Left ventricle myocardium inferior (tissue), 1 donor: ENCODE results near the gene E2F3. TPM values are rescaled to one million over a fixed set of nuclear protein-coding genes. Genes with fewer than 3 reads are reported as not detected.

Source experiments
- DNase-seq: peaks from one replicate; pipeline ENCODE4 v3.0.0-alpha.2; 2020
- H3K27ac ChIP-seq: fragments of 200-600 bp; replicated peaks from 2 replicates; pipeline ENCODE4 v1.8.0; 2021
- H3K27me3 ChIP-seq: fragments of 200-600 bp; 2 replicates; pipeline ENCODE4 v1.8.0; 2021; ENCODE audit warnings: low read depth
- H3K36me3 ChIP-seq: fragments of 200-600 bp; 2 replicates; pipeline ENCODE4 v1.8.0; 2021
- H3K4me1 ChIP-seq: fragments of 200-600 bp; 2 replicates; pipeline ENCODE4 v1.8.0; 2021
- H3K4me3 ChIP-seq: fragments of 200-600 bp; 2 replicates; pipeline ENCODE4 v1.8.0; 2021; ENCODE audit warnings: mild to moderate bottlenecking, moderate library complexity
- H3K9me3 ChIP-seq: fragments of 200-600 bp; replicated peaks from 2 replicates; pipeline ENCODE4 v1.8.0; 2021
- intact Hi-C: fragments of 100-400 bp; cut with micrococcal nuclease; formaldehyde crosslinking; loops from one replicate; pipeline ENCODE4 v1.11.0; 2022
- total RNA-seq: library from RNA; stranded (reverse); fragmentation: NEBNext Ultra II Directional; extraction: Animal tissue kit (Norgen Biotek cat#: 25700); gene quantifications from one replicate; pipeline ENCODE4 v1.2.1, GENCODE V29; 2021
- TF ChIP-seq, protein P1 (sequence below): fragments of 200-600 bp; IDR thresholded peaks from 2 replicates; pipeline ENCODE4 v1.8.0; 2021; ENCODE audit warnings: antibody characterized with exemption, mild to moderate bottlenecking, borderline replicate concordance
- donor health status: DM: no; HTN: yes; CAD: no; lungs with severe emphysema.

Gene E2F3
- total RNA-seq, 1 donor from 2014 or later = 6.7 TPM

DNA sequence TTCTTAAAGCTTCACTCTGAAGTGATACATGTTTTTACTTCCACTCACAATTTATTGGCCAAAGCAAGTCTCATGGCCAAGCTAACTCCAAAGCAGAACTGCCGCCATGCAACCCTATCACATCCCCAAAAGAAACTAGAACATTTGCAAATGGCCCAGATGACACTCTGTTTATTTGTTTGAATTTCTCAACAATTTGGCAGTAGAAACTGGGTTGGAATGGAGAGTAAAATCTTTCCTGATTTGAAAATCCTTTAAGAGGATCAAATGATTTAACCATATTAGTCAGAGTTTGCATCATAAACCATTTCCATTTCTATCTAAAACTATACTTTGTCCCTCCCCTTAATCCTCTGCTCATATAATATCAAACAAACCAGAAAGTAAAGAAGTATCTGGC lies 39.1 kb upstream of the E2F3 start:
- DNase-seq = no peak
- TF ChIP-seq, protein P1, sequence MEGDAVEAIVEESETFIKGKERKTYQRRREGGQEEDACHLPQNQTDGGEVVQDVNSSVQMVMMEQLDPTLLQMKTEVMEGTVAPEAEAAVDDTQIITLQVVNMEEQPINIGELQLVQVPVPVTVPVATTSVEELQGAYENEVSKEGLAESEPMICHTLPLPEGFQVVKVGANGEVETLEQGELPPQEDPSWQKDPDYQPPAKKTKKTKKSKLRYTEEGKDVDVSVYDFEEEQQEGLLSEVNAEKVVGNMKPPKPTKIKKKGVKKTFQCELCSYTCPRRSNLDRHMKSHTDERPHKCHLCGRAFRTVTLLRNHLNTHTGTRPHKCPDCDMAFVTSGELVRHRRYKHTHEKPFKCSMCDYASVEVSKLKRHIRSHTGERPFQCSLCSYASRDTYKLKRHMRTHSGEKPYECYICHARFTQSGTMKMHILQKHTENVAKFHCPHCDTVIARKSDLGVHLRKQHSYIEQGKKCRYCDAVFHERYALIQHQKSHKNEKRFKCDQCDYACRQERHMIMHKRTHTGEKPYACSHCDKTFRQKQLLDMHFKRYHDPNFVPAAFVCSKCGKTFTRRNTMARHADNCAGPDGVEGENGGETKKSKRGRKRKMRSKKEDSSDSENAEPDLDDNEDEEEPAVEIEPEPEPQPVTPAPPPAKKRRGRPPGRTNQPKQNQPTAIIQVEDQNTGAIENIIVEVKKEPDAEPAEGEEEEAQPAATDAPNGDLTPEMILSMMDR = no peak
- no peaks in the 10 kb centered on the region for H3K4me1 ChIP-seq
- no peak overlapping the region for H3K4me3 ChIP-seq
- intact Hi-C loops = no loop called here
- H3K27ac ChIP-seq = no peak overlapping the region
- peaks cover 8% of the 10 kb centered on the region for H3K27me3 ChIP-seq
- no peaks in the 10 kb centered on the region for H3K9me3 ChIP-seq
- no peaks in the 10 kb centered on the region for H3K36me3 ChIP-seq

DNA sequence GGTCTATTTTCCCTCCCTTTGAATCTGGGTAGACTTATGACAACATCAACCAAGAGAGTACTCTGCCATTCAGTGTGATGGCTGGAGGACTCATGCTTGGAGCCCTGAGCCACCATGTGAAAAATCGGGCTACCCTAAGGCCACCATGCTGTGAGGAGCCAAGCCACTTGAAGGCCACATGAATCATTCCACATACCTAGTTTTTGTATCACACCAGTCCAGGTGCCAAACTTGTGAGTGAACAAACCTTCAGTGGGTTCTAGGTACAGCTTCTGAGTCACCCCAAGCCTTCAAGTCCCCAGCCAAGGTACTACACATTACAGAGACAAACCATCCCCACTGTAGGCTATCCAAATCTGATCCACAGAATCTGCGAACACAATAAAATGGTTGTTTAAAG lies 37.4 kb upstream of the E2F3 start:
- Histone ChIP-seq H3K4me1 (no peaks in the 10 kb centered on the region), H3K4me3 (no peak overlapping the region), H3K9me3 (no peaks in the 10 kb centered on the region), H3K27ac (no peak overlapping the region), H3K36me3 (no peaks in the 10 kb centered on the region), H3K27me3 (peaks cover 12% of the 10 kb centered on the region)
- TF ChIP-seq, protein P1 = no peak
- intact Hi-C loops = no loop called here
- DNase-seq = no peak

DNA sequence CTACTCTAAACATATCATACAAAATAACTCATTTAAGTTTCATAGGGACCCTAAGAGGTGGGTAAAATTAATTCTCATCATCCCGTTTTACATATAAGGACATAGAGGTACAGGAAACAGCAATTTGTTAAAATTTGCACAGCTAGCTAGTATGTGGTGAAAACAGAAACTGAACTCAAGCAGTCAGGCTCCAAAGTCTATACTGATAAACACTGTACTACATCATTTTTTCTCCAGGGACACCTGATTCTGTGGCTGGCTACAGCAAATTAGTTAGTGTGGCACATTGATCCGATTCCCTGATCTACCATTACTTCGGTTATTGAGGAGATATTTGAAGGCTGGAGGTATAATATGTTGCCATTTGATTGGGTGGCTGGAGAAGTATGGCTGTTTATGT lies 36.2 kb upstream of the E2F3 start:
- Histone ChIP-seq H3K36me3 (no peaks in the 10 kb centered on the region), H3K27me3 (peaks cover 12% of the 10 kb centered on the region), H3K4me1 (no peaks in the 10 kb centered on the region), H3K27ac (no peak overlapping the region), H3K9me3 (no peaks in the 10 kb centered on the region), H3K4me3 (no peak overlapping the region)
- no peak for DNase-seq
- TF ChIP-seq, protein P1 = no peak
- intact Hi-C loops = no loop called here

DNA sequence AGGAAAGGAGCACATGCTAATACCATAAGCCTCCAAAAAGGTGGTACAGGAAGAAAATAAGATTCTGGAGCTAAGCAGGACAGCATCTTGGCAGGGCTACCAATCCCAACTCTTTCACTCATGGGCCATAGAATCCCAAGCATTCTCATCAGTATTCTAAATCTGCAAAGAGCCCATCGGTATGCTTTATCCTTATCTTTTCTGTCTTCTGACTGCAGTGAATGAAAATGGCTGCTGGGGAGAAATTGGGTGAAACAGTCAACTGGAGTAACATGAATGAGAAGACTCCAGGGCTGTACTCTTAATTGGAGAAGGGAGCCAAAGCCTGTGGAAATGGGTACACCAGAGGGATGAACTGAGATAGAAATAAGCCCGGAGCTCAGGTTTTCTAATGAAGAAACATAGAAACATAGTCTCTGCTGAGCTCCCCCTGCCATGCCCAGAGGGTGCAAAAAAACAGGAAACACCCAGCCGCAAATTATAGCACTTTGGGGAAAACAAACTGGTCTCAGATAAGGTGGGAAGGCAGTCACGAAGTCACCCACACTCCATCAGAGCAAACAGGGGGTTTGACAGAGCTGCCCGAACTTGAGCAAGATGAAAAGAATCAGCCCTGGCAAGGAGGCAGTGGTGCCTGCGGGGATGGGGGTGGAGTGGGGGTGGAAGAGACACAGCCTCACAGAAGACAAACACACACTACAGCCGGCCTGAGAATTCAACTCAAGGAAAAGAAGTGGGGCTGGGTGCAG lies 35.4 kb upstream of the E2F3 start:
- Histone ChIP-seq H3K27ac (no peak overlapping the region), H3K9me3 (no peaks in the 10 kb centered on the region), H3K36me3 (no peaks in the 10 kb centered on the region), H3K4me3 (no peak overlapping the region), H3K27me3 (peaks cover 12% of the 10 kb centered on the region), H3K4me1 (no peaks in the 10 kb centered on the region)
- intact Hi-C loops = no loop called here
- no peak for DNase-seq
- TF ChIP-seq, protein P1 = no peak

DNA sequence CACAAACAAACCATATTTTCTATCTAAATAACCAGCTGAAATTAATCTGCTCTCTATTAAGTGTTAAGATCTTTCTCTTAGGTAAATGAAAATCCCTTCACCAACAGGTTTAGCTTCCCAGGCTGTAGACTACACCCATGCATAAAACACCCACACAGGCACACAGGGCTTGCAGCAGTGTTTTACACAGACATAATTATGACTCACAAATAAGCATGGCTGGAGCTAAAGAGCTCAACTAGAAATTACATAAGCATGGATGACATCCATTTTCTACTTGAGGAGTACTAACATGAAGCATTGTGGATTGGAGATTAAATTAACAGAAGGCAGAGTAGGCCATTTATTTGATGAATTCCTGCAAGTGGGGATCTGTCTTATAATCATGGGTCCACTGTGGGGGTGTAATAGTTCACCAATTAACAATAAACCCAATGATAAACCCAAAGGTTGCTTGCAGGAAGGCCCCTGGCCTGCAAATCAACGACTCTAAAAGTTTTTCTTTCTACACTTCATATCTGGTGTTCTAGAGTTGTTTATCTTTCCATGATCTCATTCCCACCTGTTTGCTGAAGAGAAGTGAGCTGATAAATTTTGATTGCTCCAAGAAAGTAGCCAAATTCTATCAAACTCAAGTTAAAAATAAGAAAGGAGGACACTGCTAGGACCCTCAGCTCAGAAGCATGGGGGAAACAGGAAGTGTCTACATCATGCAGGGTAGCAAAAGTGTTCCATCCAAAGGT lies 33.8 kb upstream of the E2F3 start:
- no peak overlapping the region for H3K27ac ChIP-seq
- intact Hi-C loops = no loop called here
- H3K27me3 ChIP-seq = peaks cover 12% of the 10 kb centered on the region
- H3K4me1 ChIP-seq = no peaks in the 10 kb centered on the region
- H3K9me3 ChIP-seq = no peaks in the 10 kb centered on the region
- no peaks in the 10 kb centered on the region for H3K36me3 ChIP-seq
- no peak overlapping the region for H3K4me3 ChIP-seq
- TF ChIP-seq, protein P1 = no peak
- no peak for DNase-seq
